Measurements from ENCODE around the gene FN3KRP.
"Not testable (repeated sequence)": the region's sequence is repeated elsewhere in the genome, so short reads cannot be mapped to it uniquely, and the experiment has no call there.

DNA sequence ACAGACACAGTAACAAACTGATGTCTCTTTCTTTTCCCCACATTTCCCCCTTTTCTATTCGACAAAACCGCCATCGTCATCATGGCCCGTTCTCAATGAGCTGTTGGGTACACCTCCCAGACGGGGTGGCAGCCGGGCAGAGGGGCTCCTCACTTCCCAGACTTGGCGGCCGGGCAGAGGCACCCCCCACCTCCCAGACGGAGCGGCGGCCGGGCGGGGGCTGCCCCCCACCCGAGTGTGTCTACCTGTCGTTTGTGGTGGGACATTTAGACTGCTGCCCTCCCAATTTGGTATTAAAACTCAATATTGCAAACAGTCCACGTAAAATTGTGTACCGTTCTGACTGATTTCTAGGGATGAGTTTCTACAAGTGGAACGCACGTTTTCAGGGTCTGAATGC lies 58.0 kb downstream of the FN3KRP start:
- TF ChIP-seq EZH2 (IDR thresholded peaks at IDR 0.05; ENCODE audit: borderline replicate concordance, low read depth, low read length, poor library complexity, severe bottlenecking): not testable (repeated sequence)
- TF ChIP-seq, protein P1, sequence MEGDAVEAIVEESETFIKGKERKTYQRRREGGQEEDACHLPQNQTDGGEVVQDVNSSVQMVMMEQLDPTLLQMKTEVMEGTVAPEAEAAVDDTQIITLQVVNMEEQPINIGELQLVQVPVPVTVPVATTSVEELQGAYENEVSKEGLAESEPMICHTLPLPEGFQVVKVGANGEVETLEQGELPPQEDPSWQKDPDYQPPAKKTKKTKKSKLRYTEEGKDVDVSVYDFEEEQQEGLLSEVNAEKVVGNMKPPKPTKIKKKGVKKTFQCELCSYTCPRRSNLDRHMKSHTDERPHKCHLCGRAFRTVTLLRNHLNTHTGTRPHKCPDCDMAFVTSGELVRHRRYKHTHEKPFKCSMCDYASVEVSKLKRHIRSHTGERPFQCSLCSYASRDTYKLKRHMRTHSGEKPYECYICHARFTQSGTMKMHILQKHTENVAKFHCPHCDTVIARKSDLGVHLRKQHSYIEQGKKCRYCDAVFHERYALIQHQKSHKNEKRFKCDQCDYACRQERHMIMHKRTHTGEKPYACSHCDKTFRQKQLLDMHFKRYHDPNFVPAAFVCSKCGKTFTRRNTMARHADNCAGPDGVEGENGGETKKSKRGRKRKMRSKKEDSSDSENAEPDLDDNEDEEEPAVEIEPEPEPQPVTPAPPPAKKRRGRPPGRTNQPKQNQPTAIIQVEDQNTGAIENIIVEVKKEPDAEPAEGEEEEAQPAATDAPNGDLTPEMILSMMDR (conservative IDR thresholded peaks at IDR 0.05; ENCODE audit: low read depth, low read length): not testable (repeated sequence)
